Measurements from ENCODE around the gene ALPL. TPM values are rescaled to one million over a fixed set of nuclear protein-coding genes. Genes with fewer than 3 reads are reported as not detected.

The ALPL gene
- polyA plus RNA-seq, 1 donor: 40.2 TPM

GRCh38 chr1:21526441-21526840 lies 17.2 kb downstream of the ALPL start:
- no peak for DNase-seq

DNA sequence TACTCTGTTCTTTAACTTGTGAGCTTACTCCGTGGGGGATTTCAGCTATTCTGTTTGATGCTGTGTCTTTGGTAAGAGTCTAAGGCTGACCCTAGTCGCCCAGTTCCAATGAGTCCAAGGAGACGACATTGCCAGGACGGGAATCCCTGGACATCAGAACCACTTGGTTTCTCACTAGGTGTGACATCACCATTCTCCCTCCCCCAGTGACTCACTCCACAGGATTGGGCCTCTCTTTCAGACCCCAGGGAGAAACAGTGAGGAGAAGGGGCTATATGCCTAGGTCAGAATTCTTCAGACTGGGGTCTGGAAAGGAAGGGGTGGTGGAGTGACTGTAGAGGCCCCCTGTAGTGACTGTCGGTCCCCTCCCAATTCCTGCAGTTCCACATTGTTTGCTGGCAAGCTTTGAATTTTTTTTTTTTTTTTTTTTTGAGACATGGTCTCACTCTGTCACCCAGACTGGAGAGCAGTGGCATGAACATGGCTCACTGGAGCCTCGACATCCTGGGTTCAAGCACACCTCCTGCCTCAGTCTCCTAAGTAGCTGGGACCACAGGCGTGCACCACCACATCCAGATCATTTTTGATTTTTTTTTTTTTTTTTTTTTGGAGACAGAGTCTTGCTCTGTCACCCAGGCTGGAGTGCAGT lies 21.3 kb downstream of the ALPL start:
- no peak for DNase-seq

DNA sequence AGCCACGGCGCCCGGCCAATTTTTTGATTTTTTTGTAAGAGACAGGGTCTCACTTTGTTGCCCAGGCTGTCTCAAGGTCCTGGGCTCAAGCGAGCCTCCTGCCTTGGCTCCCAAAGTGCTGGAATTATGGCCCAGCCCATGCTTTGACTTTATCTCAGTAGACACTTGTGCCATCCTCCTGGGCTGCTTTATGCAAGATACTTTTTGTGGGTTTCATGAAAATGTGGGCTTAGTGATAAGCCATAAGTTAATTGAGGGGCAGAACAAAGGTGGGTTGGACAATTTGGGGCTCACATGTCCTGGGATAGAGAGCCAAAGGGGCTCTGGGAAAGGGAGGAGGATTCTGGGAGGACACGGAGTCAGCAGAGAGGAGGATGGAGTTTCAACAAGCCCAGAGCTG lies 22.0 kb downstream of the ALPL start:
- no peak for DNase-seq

- DNase-seq: no peak
These were observed 23.3 kb downstream of the ALPL start for GRCh38 chr1:21532496-21532895.

DNA sequence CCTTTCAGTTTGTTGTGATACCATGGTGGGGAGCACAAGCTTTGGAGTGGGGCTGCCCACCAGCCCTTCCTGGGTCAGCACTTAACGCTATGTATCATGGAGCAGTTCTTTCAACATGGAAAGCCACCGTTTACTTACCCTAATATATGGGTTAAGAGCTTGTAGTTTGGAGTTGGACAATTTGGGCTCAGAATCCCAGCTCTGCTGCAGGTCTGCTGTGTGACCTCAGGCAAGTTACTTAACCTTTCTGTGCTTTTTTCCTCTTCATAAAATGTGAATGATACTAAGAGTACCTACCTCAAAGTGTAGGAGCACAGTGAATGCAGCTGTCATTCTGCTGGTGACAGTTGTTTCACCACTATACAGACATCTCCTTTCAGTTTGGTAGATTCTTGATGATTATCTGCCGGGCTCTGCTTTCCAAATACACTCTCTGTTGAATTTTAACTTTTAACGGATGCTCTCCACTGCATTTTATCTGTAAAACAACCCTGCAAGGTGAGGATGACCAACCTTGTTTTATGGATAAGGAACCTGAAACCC lies 23.8 kb downstream of the ALPL start:
- no peak for DNase-seq

DNA sequence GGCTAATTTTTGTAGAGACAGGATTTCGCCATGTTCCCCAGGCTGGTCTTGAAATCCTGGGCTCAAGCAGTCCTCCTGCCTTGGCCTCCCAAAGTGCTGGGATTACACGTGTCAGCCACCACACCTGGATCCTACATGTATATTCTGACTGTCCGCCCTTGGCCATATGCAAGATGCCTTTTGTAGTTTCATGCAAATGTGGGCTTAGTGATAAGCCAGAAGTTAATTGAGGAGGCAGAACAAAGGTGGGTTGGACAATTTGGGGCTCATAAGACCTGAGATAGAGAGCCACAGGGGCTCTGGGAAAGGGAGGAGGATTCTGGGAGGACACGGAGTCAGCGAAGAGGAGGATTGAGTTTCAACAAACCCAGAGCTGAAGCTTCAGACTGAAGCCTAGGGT lies 24.9 kb downstream of the ALPL start:
- DNase-seq: no peak

- DNase-seq: peak; percentile 45
These were observed 25.6 kb downstream of the ALPL start for GRCh38 chr1:21534674-21535378.

DNA sequence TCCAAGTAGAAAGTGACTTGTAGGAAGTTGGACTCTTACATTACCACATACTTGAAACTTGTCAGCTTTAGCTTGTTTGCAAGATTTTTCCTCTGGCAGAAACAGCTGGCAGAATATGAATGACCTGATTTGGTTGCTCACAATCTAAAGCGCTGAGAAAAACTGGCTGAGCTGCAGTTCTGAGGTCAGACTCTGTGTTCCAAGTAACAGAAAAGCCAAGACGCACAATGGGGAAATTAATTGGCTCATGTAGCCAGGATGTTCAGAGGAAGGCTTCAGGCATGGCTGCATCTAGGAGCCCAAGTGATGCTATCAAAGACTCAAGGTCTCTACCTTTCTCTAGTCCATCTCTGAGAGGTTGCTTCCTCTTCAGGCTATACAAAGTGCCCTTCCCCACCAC lies 27.0 kb downstream of the ALPL start:
- no peak for DNase-seq

- DNase-seq: no peak
These were observed 28.3 kb downstream of the ALPL start for GRCh38 chr1:21537511-21537931.

GRCh38 chr1:21537932-21538630 lies 28.9 kb downstream of the ALPL start:
- no peak for DNase-seq

- DNase-seq: no peak
These were observed 30.7 kb downstream of the ALPL start for GRCh38 chr1:21539933-21540332.

GRCh38 chr1:21541329-21541728 lies 32.1 kb downstream of the ALPL start:
- no peak for DNase-seq

GRCh38 chr1:21541835-21542234 lies 32.6 kb downstream of the ALPL start:
- DNase-seq: no peak

DNA sequence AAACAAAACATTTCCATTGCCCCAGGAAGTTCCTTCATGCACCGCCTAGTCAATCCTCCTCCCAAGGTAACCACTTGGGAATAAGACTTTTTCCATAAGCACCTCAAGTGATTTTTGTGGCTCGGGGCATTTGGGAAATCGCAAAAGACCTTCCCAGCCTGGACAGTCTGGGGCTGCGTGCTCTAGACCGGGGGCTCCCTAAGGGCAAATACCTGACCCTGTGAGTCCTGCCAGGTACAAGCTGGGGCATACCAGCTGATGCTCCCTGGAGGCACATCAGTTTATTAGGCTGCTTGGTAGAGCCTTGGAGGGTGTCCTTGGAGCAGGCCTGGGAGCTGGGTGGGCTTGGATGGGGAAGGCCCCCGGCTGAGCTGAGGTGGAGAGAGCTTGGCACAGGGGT lies 34.4 kb downstream of the ALPL start:
- DNase-seq: no peak

DNA sequence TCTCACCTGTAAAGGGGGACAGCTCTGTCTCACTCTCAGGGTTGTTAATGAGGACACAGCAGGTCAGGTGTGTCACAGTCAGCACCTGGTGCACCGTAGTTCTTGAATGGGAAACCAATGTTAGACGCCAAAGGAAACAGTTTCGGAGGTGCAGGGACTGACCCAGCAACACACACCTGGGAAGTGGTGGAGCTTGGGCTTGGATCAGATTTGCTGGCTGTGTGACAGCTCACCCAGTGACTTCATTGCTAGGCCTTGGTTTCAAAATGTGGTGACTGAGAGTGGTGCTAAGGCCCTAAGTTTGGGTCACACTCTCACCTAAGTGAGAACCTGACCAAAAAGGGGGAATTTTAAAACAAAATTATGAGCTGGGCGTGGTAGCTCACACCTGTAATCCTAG lies 34.9 kb downstream of the ALPL start:
- DNase-seq: no peak

DNA sequence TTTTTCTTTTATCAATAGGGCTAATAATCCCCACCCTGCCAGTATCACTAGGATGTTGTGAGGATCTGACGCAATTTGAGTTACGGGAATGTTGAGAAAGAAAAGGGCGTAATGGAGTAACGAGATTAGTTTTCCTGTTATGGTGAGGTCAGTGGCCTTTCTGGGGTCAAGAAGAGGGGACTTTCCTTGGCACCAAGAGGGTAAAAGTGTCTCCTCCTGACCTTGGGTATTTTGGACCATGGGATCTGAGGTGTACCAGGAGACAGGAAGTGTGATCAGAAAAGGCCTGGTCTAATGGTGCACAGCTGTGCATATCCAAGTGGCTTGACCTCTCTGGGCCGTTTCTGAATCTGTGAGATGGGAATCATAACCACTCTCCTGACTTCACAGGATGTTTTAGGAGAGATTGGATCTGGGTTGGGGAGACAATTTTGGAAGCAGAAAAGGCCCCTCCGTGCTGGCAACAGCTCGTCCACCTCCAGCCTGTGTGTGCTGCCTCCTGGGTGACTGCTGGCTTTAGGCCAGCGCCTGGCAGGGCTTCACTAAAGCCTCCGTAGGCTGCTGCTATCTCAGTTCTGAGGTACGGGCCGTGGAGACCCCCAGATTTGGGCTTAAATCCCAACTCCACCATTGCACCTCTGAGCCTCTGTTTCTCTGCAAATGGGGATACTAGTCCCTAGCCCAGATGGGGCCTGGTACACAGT lies 37.1 kb downstream of the ALPL start:
- no peak for DNase-seq

- DNase-seq: no peak
These were observed 38.7 kb downstream of the ALPL start for GRCh38 chr1:21547876-21548275.

- no peak for DNase-seq
These were observed 40.9 kb downstream of the ALPL start for GRCh38 chr1:21550097-21550496.

- no peak for DNase-seq
These were observed 41.7 kb downstream of the ALPL start for GRCh38 chr1:21550866-21551475.

- DNase-seq: no peak
These were observed 43.5 kb downstream of the ALPL start for GRCh38 chr1:21552715-21553114.

DNA sequence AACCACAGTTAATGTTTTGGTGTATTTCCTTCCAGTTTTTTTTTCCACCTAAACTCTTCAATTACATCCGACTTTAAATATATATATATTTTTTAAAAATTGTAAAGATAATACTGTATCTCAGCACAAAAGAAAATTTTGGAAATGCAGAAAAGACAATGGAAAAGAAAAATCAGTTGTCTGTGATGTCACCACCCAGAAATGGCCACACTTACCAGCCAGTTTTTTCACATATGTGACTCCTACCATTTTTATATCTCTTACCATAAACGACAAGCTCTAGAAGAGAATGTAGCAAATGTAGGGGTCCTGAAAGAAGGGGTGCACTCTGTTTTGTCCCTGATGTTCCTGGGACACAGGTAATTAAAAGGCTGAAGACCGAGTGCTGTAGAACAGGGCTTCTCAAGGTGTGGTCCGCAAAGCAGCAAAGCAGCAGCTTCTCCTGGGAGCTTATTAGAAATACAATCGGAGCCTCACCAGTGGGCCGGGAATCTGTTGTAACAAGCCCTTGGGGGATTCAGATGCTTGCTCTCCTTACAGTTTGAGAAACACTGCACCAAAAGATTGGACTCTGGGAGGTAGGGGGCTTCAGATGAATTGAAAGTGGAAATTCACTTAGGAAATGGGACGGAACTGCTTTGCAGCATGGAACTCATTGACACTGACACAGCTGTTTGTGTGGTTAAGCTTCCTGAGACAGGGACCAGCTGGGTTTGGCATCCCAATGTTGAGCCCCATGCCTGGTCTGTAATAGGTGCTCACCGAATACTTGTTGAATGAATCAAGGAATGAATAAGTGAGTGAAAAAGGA lies 44.1 kb downstream of the ALPL start:
- DNase-seq: no peak

All from left kidney (tissue), 2 donors.